Measurements from ENCODE around the gene GGCT. TPM values are rescaled to one million over a fixed set of nuclear protein-coding genes. Genes with fewer than 3 reads are reported as not detected.
A peak's percentile ranks its signal among the peaks of the same experiment; 100 is the strongest.

The GGCT gene
- total RNA-seq, 2 experiments from 2014 or later: 78.6 to 78.7 TPM

- no peak for TF ChIP-seq CTCF (IDR thresholded peaks at IDR 0.05)
- CTCF ChIA-PET: interaction anchor here (0.5 to 1.6 kb wide), 3 partner anchors 16 to 1430 kb away, joined by 3 read pairs; no protein-coding TSS in a partner anchor
- no peaks in the 10 kb centered on the region for H3K27me3 Mint-ChIP-seq
These were observed 34.4 kb downstream of the GGCT start for GRCh38 chr7:30470163-30470770.

GRCh38 chr7:30469303-30469702 is 35.3 kb downstream of the GGCT start:
- intact Hi-C loops (cut with micrococcal nuclease): no loop called here
- CTCF ChIA-PET: interaction anchor here (0.8 to 2.0 kb wide), 2 partner anchors 15 to 193 kb away, joined by 3 to 8 read pairs; no protein-coding TSS in a partner anchor

More at GRCh38 chr7:30470163-30470770, 34.4 kb downstream of the GGCT start:
- POLR2A ChIA-PET: no interaction called here
- Mint-ChIP-seq H3K4me1 (ENCODE audit: low read depth) (peaks cover 77% of the 10 kb centered on the region), H3K4me3 (no peak overlapping the region), H3K36me3 (ENCODE audit: low read depth) (peaks cover 9% of the 10 kb centered on the region), H3K9me3 (no peaks in the 10 kb centered on the region), H3K27ac (no peak overlapping the region)
- ATAC-seq (no peak), DNase-seq (no peak)
- intact Hi-C loops (cut with micrococcal nuclease): loop anchor here (10.0 kb wide), 1 partner anchor 185 kb away; the partner anchor contains the start of gene ZNRF2

GRCh38 chr7:30468791-30469190 is 35.8 kb downstream of the GGCT start:
- no peak overlapping the region for H3K27ac Mint-ChIP-seq
- peaks cover 68% of the 10 kb centered on the region for H3K4me1 Mint-ChIP-seq (ENCODE audit: low read depth)

More at GRCh38 chr7:30469303-30469702, 35.3 kb downstream of the GGCT start:
- POLR2A ChIA-PET: interaction anchor here (0.8 kb wide), 1 partner anchor 9 kb away, joined by 4 read pairs; the partner anchor contains the start of gene NOD1
- no peak for TF ChIP-seq CTCF (IDR thresholded peaks at IDR 0.05)
- DNase-seq (no peak), ATAC-seq (no peak)
- H3K36me3 Mint-ChIP-seq (ENCODE audit: low read depth): peaks cover 3% of the 10 kb centered on the region
- no peaks in the 10 kb centered on the region for H3K9me3 Mint-ChIP-seq
- H3K4me3 Mint-ChIP-seq: no peak overlapping the region
- peaks cover 71% of the 10 kb centered on the region for H3K4me1 Mint-ChIP-seq (ENCODE audit: low read depth)
- H3K27ac Mint-ChIP-seq: no peak overlapping the region
- H3K27me3 Mint-ChIP-seq: no peaks in the 10 kb centered on the region

GRCh38 chr7:30468041-30468440 is 36.6 kb downstream of the GGCT start:
- ChIA-PET CTCF (interaction anchor here (2.0 kb wide), 1 partner anchor 192 kb away, joined by 8 read pairs; no protein-coding TSS in a partner anchor), POLR2A (interaction anchor here (1.2 kb wide), 1 partner anchor 9 kb away, joined by 4 read pairs; no protein-coding TSS in a partner anchor)
- Mint-ChIP-seq H3K27me3 (no peaks in the 10 kb centered on the region), H3K27ac (peak overlapping the region; percentile 5), H3K36me3 (ENCODE audit: low read depth) (peaks cover 3% of the 10 kb centered on the region), H3K9me3 (no peaks in the 10 kb centered on the region), H3K4me1 (ENCODE audit: low read depth) (peaks cover 64% of the 10 kb centered on the region), H3K4me3 (no peak overlapping the region)
- no peak for ATAC-seq
- DNase-seq: no peak
- no peak for TF ChIP-seq CTCF (IDR thresholded peaks at IDR 0.05)
- intact Hi-C loops (cut with micrococcal nuclease): no loop called here

More at GRCh38 chr7:30468791-30469190, 35.8 kb downstream of the GGCT start:
- ATAC-seq (no peak), DNase-seq (no peak)
- peaks cover 3% of the 10 kb centered on the region for H3K36me3 Mint-ChIP-seq (ENCODE audit: low read depth)
- no peak overlapping the region for H3K4me3 Mint-ChIP-seq
- ChIA-PET CTCF (interaction anchor here (2.0 kb wide), 1 partner anchor 193 kb away, joined by 8 read pairs; no protein-coding TSS in a partner anchor), POLR2A (interaction anchor here (0.8 kb wide), 1 partner anchor 9 kb away, joined by 4 read pairs; the partner anchor contains the start of gene NOD1)
- H3K9me3 Mint-ChIP-seq: no peaks in the 10 kb centered on the region
- no peaks in the 10 kb centered on the region for H3K27me3 Mint-ChIP-seq
- intact Hi-C loops (cut with micrococcal nuclease): no loop called here
- TF ChIP-seq CTCF (IDR thresholded peaks at IDR 0.05): no peak

- TF ChIP-seq CTCF (IDR thresholded peaks at IDR 0.05): no peak
- H3K36me3 Mint-ChIP-seq (ENCODE audit: low read depth): peaks cover 3% of the 10 kb centered on the region
- H3K27ac Mint-ChIP-seq: no peak overlapping the region
- H3K4me1 Mint-ChIP-seq (ENCODE audit: low read depth): peaks cover 57% of the 10 kb centered on the region
- H3K27me3 Mint-ChIP-seq: no peaks in the 10 kb centered on the region
- intact Hi-C loops (cut with micrococcal nuclease): no loop called here
- no peak overlapping the region for H3K4me3 Mint-ChIP-seq
- ATAC-seq: no peak
- no peak for DNase-seq
- POLR2A ChIA-PET: interaction anchor here (1.2 kb wide), 1 partner anchor 9 kb away, joined by 4 read pairs; no protein-coding TSS in a partner anchor
- H3K9me3 Mint-ChIP-seq: no peaks in the 10 kb centered on the region
- CTCF ChIA-PET: interaction anchor here (2.0 kb wide), 1 partner anchor 191 kb away, joined by 8 read pairs; no protein-coding TSS in a partner anchor
These were observed 37.4 kb downstream of the GGCT start for GRCh38 chr7:30467271-30467670.
